ENCODE measurements around the gene ZNF438.

ZNF438 gene

DNA sequence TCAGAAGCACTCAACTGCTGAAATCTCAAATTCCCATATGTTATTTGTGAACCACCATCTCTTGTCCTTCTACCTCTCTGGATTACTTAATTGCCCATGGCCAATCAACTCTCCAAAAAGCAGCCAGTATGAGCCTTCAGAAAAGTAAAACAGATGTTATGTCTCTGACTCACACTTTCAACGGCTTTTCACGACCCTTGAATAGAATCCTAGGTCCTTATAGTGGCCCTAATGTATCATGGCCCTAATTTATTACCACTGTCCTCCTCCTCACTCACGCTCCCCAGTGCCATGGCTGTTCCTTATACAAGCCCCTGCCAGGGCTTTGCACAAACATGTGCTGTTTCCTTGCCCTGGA is 20.0 kb downstream of the ZNF438 start:
- DNase-seq, result peak; percentile 14

DNA sequence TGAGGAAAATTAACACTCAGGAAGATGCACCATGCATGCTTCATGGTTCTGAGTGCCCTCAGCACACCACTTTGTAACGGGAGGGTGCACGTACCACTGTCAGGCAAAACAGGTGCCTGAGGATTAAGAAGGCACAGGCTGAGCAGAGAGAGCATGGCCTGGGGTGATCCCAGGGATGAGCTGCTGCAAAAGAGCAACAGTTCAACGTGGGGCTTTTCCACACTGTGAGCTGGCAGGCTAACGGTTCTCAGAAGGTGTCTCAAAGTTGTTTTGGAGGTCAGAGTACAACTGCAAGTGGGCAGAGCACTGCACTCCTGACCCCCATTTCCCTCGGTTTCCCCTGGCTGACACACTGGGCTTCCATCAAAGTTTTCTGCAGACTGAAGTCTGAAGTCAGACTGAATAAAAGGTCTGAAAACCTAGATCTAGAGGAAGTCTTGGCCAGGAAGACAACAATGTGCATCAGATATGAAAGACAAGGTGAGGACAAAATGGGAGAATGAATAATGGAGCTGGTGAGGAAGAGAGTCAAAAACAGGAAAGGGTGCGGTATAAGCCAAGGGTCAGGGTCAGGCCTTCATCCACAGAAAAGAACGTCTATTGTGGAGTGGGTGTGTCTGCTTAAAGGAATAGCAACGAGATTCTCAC is 20.5 kb downstream of the ZNF438 start:
- DNase-seq, result peak; percentile 82

DNA sequence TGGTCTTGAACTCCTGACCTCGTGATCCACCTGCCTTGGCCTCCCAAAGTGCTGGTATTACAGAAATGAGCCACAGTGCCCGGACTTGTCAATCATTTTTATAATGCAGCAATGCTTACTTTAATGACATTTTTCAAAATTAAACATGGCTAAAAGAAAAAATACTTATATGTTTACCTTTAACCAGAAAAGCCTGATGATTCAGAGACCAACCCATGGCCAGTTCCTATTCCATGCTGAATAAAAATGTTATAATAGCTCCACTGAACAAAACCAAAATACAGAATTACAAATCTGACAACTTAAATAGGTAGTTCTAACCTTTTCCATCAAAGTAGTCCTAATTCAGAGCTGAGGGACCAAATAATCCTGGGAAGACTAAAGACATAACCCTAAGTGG is 21.6 kb downstream of the ZNF438 start:
- DNase-seq, result no peak

DNA sequence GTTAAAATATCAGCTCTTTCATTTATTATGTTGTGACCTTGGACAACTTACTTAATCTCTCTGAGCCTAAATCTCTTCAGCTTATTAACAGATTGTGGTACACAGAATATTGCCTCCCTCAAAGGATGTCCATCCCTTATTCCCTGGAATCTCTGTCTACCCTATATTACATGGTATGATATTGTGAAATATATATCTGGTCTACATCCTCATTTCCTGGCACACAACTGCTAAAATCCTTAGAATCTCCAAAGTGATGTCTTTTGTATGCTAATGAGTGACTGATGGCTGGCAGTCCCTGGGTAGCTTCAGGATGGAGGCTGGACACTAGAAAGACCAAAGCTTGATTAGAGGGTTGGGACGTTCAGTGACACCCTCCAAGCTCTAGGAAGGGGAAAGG is 25.8 kb downstream of the ZNF438 start:
- DNase-seq, result peak; percentile 40

DNA sequence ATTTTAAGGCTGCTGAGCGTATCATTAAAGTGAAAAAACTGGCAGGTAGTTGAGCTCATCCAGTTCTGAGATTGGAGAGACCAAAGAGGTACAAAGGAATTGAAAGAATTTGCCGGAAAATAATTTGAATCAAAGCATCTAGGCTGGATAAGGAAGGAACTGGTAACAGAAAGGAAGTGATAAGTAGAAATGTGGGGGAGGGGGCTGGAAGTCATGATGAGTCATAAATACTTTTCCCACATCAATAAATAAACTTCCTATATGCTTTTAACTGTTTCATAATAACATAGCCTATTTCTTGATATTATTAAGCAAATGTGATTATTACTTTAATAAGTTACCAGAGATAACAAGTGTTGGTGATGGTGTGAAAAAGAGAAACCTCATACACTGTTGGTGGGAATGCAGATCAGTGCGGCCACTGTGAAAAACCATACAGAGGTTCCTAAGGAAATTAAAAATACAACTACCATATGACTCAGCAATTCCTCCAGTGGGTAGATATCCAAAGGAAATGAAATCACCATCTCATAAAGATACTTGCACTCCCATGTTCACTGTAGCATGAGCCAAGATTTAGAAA is 27.0 kb downstream of the ZNF438 start:
- DNase-seq, result no peak

DNA sequence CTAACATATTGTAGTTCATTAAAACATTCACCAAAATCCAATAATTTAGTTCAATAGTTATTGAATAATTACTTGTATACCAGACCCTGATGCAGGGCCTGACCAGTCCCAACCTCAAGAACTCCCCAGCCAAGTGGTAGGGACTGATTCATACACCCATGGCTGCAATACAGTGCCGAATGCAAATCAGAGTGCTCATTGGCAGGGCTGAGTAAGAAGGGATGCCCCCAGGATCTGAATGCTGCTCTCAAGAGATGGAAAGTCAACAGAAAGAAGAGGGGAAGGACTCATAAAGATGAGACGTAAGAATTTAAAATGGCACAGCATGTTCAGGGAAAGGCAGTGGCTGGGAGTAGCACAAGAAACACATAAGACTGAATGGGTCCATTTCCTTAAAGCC is 29.9 kb downstream of the ZNF438 start:
- no peak for DNase-seq

DNA sequence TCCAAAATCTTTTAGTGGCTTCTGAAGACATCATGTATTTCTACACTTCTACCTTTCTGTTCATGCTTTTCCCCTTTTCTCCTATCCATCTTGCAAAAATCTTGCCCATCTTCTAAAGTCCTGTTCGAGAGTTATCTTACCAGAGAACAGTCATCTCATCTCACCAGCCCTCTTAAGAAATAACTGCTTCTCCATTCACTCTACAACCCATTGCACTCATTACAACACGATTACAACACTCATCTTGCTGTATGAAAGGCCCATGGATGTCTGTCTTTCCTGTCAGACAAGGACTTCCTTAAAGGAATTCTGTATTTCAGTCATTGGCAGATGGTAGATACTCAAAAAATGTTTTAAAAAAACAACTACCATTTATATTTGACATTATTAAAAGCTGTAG is 30.8 kb downstream of the ZNF438 start:
- DNase-seq, result no peak

DNA sequence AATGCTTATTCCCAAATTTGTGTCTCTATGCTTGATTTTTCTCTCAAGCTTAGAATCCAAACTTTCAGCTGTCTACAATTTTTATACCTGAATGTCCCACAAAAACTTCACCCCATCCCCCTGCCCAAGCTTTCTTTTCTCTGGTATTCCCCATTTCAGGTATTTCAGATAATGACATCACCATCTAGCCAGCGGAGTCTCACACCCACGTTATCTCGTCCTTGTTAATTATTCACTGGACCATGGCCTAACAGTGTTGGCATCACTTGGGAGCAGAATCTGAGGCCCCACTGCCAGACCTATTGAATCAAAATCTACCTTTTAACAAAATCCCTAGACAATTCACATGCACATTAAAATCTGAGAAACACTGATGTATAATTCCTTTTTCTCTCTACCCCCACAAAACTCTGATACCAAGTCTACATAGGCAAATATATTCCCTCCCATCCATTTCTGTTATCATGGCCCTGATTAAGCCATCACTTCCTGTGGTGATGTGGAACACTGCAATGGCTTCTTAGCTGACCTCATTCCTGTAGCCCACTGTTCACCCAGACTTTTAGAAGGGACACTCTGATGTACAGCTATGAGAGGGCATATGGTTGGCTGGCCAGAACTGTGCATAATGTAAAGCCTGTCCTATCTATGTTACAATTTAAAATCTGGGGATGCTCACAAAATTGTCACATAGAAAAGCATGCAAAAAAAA is 31.4 kb downstream of the ZNF438 start:
- no peak for DNase-seq

DNA sequence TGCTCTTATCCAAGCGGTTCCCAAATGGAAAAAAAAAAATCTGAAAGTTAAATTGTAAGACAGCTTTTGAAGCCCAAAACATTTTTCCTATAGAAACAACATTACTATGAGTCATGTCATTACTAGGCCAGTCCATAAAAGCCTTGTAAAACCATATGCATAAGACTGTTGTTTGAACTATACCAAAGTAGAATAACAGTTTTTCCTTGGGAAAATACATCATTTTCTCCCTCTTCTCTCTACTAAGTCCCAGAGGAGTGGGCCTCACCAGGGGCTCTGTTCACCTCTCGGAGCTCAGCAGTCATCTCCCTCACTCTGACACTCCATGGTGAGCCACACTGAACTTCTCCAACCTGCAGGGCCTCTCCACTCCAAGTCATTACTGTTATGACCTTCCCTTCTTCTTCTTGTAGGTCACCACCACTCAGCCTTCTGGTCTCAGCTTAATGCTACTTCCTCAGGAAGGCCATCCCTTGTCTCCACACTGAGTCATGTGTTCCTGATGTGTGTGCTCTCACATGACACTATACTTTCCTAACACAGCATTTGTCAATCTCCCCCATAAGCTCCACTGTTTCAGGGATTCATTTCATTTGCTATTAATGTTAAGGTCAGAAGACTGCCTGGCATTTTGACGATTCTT is 32.5 kb downstream of the ZNF438 start:
- no peak for DNase-seq

DNA sequence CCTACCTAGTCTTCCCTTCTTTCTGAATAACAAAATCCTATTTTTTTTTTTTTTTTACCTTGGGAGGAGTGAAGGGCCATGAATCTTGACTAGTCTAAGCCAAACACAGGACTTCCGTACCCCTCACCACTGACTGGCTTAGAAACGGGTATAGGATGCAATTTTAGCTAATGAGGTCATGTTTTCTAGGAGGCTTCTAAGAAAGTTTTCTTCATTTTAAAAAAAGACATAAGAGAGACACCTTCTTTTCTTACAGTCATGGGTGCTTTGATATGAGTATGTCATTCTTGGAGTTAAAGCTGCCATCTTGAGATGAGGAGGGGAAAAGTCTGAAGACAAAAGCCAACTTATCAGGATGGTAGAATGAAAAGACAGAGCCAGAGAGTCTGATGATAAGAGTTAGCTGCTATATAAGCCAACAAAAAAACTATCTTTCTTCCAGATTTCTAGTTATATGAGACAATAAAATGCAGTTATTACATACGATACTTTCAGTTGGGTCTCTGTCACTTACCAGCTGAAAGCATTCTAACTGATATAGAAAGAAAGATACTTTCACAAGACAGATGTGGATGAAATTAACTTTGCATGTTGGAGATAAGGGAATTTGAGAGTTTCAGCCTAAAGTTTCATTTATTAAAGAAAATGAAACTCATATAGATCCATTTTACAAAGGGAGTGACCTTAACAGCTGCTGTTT is 34.0 kb downstream of the ZNF438 start:
- no peak for DNase-seq

DNA sequence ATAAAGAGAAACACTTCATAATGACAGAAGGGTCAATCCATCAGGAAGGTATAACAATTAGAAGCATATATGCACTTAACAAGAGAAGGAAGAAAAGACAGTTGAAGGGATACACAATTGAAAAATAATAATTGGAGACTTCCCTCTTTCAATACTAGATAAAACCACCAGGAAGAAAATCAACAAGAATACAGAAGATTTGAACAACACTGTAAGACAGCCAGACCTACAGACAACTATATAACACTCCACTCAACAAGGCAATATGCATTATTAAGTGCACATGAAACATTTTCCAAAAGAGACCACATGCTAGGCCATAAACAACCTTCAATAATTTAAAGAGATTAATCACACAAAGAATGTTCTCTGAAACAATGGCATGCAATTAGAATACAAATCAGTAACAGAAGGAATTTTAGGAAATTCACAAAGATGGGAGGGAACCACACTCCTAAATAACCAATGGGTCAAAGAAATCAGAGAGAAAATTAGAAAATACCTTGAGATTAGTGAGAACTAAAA is 35.1 kb downstream of the ZNF438 start:
- no peak for DNase-seq

DNA sequence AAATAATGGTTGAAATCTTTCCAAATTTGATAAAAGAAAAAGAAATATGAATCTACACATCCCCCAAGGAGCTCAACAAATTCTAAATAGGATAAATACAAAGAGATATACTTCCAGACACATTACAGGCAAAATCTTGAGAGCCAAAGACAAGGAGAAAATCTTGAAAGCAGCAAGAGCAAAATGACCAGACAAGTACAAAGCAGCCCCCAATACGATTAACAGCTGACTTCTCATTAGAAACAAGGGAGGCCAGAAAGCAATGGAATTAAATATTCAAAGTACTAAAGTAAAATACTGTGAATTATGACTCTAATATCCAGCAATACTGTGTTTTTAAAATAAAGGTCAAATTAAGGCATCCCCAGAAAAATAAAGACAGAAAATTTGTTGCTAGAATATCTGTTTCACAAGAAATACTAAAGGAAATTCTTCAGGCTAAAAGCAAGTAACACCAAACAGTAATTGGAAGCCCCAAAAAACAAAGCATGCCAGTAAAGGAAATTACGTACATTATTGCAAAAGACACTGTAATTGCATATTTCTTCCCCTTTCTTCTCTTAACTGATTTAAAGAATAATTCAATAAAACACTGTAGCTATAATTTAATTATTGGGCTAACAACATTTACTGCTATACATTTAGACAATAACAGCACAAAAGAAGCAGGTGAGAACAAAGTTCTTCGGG is 36.4 kb downstream of the ZNF438 start:
- DNase-seq, result no peak

DNA sequence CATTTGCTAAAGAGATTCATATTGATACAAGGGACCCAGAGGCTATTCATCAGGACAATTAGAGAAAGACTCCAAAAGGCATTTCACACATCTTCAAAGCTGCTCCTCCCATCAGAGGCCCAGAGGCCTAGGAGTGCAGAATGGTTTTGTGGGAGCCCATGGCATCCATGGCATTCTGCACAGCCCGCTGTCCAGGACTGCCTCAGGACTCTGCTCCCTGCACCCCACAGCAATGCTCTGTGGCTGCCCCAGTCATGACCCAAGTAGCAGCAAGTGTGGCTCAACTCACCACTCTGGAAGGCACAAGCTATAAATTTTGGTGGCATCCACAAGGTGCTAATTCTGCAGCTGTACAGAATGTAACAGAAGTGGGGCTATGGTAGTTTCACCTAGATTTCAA is 38.5 kb downstream of the ZNF438 start:
- DNase-seq, result no peak

DNA sequence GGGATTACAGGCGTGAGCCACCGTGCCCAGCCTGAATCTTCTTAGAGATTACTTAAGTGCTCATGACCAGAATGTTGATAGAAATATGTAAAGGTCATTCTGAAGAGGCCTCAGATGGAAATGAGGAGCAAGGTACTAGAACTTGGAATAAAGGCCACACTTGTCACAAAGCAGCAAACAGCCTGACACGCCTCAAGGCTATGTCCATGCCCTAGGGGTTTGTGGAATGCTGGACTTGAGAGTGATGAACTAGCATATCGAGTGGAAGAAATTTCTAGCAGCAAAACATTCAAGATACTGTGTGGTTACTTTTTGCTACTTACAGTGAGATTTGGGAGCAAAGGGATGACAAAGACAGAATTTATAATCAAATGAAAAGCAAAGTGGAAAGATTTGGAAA is 39.0 kb downstream of the ZNF438 start:
- no peak for DNase-seq

DNA sequence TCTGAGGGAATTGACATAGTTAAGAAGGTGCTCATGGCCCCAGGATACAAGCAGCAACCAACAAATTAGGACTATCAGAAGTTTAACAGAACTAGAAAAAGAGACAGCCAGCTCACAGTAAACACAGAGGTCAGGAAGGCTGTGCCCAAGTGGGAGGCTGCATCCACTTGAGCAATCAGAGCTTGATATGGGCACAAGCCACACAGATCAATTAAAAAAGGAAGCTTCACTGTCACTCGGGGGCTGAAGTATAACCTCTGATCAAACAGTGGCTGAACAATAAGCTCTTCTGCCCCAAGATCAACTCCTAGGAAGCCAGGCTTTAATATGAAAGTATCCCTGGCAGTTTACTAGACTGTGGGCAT is 40.0 kb downstream of the ZNF438 start:
- no peak for DNase-seq

DNA sequence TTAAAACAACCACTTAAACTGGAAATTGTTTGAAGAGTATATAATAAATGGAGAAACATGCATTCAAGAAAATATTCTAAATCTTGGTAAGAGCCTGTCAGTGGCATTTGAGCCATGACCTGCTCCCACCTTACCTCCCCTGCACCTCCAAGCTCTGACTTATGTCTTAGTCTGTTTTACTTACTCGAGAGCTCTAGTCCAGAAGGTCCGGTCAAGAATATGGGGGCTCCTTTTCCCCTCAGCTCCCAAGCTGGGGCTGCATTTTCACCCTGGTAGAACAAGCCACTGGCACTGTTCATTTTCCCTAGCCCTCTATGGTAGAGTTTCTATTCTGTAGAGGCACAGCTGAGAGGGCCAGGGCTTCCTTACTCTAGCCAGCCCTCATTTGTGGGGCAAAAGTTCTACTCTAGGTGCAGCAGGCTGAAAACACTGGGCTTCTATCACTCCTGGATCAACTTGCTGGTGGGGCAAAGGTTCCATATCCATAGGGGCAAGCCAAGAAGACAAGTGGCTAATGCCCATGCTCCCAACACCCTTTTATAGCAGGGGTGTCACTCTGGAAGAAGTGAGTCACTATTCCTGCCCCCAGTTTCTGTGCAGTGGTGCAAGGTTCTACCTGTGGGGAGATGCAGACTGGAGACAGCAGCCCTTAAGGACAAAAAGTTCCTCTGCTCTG is 40.6 kb downstream of the ZNF438 start:
- no peak for DNase-seq

DNA sequence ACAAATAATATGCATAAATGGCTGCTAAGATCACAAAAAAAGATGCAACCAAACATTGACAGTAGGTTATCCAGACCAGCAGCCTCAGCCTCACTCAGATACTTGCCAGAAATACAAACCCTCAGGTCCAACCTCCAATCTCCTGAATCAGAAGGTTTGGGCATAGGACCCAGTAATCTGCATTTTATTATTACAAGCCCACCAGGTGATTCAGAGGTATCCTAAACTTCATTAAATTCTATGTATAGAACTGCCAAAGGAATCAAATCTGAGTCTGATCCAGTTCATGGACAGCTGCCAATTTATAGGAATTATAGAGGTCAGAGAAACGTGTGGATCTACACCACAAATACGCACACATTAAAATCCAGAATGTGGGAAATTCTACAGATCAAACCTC is 41.3 kb downstream of the ZNF438 start:
- DNase-seq, result no peak

DNA sequence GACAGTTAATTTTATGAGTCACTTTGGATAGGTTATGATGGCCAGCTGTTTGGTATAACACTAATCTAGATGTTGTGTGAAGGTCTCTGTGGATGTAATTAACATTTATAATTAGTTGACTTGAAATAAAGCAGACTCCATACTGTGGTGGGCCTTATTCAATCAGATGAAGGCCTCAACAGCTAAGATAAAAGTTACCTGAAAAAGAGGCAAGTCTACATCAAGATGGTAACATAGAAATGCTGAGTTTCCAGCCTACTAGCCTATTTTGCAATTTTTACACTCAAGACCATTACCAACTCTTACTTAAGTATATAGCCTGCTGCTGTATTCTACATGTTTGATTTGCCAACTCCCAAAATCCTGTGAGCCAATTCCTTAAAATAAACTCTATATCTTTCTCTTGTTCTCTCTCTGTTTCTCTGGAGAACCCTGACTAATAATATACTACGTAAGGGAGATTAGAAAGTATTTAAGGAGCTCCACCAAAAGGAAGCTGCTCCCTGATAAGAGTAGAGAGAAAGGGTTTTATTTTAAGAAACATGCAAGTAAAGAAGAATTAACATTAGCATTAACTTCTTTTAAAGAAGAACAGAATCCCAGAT is 42.7 kb downstream of the ZNF438 start:
- DNase-seq, result no peak

DNA sequence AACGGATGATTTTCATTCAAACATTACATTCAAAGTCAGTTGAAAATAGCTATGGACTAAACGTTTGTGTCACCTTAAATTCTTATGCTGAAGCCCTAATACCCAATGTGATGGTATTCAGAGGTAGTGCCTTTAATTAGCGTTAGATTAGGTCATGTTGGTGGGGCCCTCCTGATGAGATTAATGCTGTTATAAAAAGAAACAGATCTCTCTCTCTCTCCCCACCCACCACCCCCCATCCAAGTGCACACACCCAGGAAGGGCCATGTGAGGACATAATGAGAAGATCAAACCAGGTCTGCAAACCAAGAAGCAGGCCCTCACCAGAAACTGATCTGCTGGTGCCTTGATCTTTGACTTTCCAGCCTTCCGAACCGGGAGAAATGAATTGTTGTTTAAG is 44.2 kb downstream of the ZNF438 start:
- peak; percentile 81 for DNase-seq

DNA sequence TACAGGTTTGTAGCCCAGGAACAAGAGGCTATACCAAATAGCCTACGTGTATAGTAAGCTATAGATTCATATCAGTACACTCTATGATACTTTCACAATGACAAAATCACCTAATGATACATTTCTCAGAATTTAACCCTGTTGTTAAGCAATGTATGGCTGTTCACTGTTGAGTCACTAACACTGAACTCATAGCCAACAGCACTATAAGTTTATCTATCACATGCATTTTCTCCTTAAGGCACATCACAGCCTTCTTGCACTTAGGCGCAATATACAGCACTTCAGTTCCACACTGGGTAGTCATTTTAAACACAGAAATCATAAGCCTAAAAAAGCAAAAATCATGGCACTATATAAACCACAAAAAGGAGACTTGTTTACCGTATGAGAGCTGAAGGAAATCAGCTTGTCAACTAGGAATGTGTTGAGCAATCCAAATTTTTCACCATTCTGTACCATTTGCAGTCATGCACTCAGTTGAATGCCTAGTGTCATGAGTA is 45.6 kb downstream of the ZNF438 start:
- no peak for DNase-seq

DNA sequence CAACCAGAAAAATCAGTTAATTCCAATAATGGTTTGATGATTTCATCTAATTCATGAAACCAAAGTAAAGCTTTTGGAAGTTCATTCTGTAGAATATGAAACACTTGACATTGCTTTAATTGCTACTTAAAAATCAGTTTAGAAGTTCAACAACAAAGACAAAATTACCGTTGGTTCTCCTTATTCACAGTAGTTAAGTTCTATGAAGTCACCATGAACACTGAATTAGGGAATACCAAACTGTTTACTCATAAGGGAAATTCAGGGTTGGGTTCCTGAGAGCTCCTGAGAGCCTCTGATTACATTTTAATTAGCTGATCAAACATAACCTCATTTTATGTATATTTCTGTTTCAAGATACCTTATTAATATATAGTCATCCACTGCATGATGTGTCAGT is 46.2 kb downstream of the ZNF438 start:
- no peak for DNase-seq

Data from NCI-H82 (cell line).